Epidermal melanocyte (primary cell): ENCODE data around the gene ITGAD.

Experiments
- DNase-seq: peaks from one replicate; pipeline ENCODE4 v3.0.0; 2011; ENCODE audit warnings: low spot score; ENCODE audit not compliant: insufficient read length

Gene ITGAD

GRCh38 chr16:31458844-31459686, 65.9 kb downstream of the ITGAD start, which contains the start of gene ARMC5:
Gene ARMC5, plus strand, starts transcription at chr16:31459501. Its CDS starts 24 bp downstream, at chr16:31459525.
- DNase-seq: peak; percentile 83

GRCh38 chr16:31459687-31460581, 66.8 kb downstream of the ITGAD start:
- DNase-seq: peak; percentile 91

- DNase-seq: peak; percentile 51
These were observed 67.5 kb downstream of the ITGAD start for GRCh38 chr16:31460582-31461002.

GRCh38 chr16:31461201-31461920, 68.2 kb downstream of the ITGAD start:
- no peak for DNase-seq

- DNase-seq: peak; percentile 3
These were observed 69.0 kb downstream of the ITGAD start for GRCh38 chr16:31461921-31462804.

- no peak for DNase-seq
These were observed 71.2 kb downstream of the ITGAD start for GRCh38 chr16:31464348-31464769.

- peak; percentile 4 for DNase-seq
These were observed 71.7 kb downstream of the ITGAD start for GRCh38 chr16:31464781-31465260.

GRCh38 chr16:31465788-31466370, 72.7 kb downstream of the ITGAD start:
- DNase-seq: no peak

GRCh38 chr16:31466381-31466841, 73.3 kb downstream of the ITGAD start:
- peak; percentile 12 for DNase-seq

GRCh38 chr16:31467151-31467773, 74.1 kb downstream of the ITGAD start:
- peak; percentile 15 for DNase-seq

GRCh38 chr16:31467858-31468257, 74.7 kb downstream of the ITGAD start:
- DNase-seq: no peak

GRCh38 chr16:31470615-31471014, 77.5 kb downstream of the ITGAD start:
- DNase-seq: peak; percentile 10

- peak; percentile 26 for DNase-seq
These were observed 78.2 kb downstream of the ITGAD start for GRCh38 chr16:31471241-31471874.

GRCh38 chr16:31471875-31472708, 79.0 kb downstream of the ITGAD start, which contains the start of gene TGFB1I1:
Gene TGFB1I1, plus strand, starts transcription at chr16:31472152. Its CDS starts 37 bp downstream, at chr16:31472189.
- DNase-seq: peak; percentile 94

GRCh38 chr16:31472709-31473203, 79.6 kb downstream of the ITGAD start:
- peak; percentile 99 for DNase-seq

GRCh38 chr16:31473264-31473984, 80.3 kb downstream of the ITGAD start:
- DNase-seq: no peak
